Activated CD8-positive, alpha-beta memory T cell treated with anti-CD3 and anti-CD28 coated beads, Interleukin-2, amount 10 ng/mL, durations not matched to agents 7 days and 5 days (primary cell): ENCODE measurements around the gene INSRR. TPM values are rescaled to one million over a fixed set of nuclear protein-coding genes. Genes with fewer than 3 reads are reported as not detected.

Source experiments
- ATAC-seq: fragments of 150-1000 bp; cut with Tn5 transposase; one replicate; pipeline ENCODE4 v1.10.0; 2021; ENCODE audit warnings: moderate library complexity
- CTCF ChIA-PET: fragments of 350-600 bp; sonication (Branson Sonifier 250); formaldehyde crosslinking; loops from one replicate; lab custom pipeline; 2021; ENCODE audit warnings: antibody characterized with exemption; lab: Charles Lee
- DNase-seq: peaks from one replicate; pipeline ENCODE4 v3.0.0-alpha.2; 2020
- H3K27ac Mint-ChIP-seq: one replicate; pipeline ENCODE4 v1.8.0; 2021; ENCODE audit warnings: mild to moderate bottlenecking, mixed read lengths
- H3K27me3 Mint-ChIP-seq: one replicate; pipeline ENCODE4 v1.8.0; 2021; ENCODE audit warnings: mixed read lengths
- H3K36me3 Mint-ChIP-seq: one replicate; pipeline ENCODE4 v1.8.0; 2021; ENCODE audit warnings: mild to moderate bottlenecking, mixed read lengths
- H3K4me1 Mint-ChIP-seq: one replicate; pipeline ENCODE4 v1.8.0; 2021; ENCODE audit warnings: mixed read lengths
- H3K4me3 Mint-ChIP-seq: one replicate; pipeline ENCODE4 v1.8.0; 2021; ENCODE audit warnings: mild to moderate bottlenecking, moderate library complexity, mixed read lengths
- H3K9me3 Mint-ChIP-seq: one replicate; pipeline ENCODE4 v1.8.0; 2022; ENCODE audit warnings: low read depth, mixed read lengths
- total RNA-seq, 2 experiments: library from RNA; stranded (reverse); gene quantifications; one replicate each; pipeline ENCODE4 v1.2.3, GENCODE V29; 2021

The INSRR gene
- total RNA-seq, result under 1 TPM; 0.09 to 0.19 TPM

- peaks cover 40% of the 10 kb centered on the region for H3K4me1 Mint-ChIP-seq
- DNase-seq (no peak), ATAC-seq (no peak)
- peak within 1 kb of the TSS; percentile 72 for H3K4me3 Mint-ChIP-seq
- no peaks in the 10 kb centered on the region for H3K9me3 Mint-ChIP-seq
- no peaks in the 10 kb centered on the region for H3K36me3 Mint-ChIP-seq
- CTCF ChIA-PET, result interaction anchor here (0.8 to 21.5 kb wide), 27 partner anchors 10 to 251 kb away, joined by 3 to 600 read pairs (median 12); partner anchors contain the start of genes HDGF, ISG20L2, METTL25B and MRPL24
- H3K27ac Mint-ChIP-seq, result no peak within 1 kb of the TSS
- H3K27me3 Mint-ChIP-seq, result peaks cover 46% of the 10 kb centered on the region
Measured at GRCh38 chr1:156858959-156859522, at the start of gene INSRR. TSS of gene INSRR (minus strand) at chr1:156859117. CDS start at chr1:156858621, 496 bp downstream.

- Mint-ChIP-seq H3K27ac (no peak overlapping the region), H3K4me1 (no peaks in the 10 kb centered on the region), H3K27me3 (peaks cover 11% of the 10 kb centered on the region), H3K4me3 (no peak overlapping the region), H3K36me3 (no peaks in the 10 kb centered on the region), H3K9me3 (no peaks in the 10 kb centered on the region)
- CTCF ChIA-PET, result no interaction called here
- DNase-seq (no peak), ATAC-seq (no peak)
Measured at GRCh38 chr1:156908541-156908940, 49.6 kb upstream of the INSRR start.

GRCh38 chr1:156906206-156906906 is 47.4 kb upstream of the INSRR start:
- H3K9me3 Mint-ChIP-seq, result no peaks in the 10 kb centered on the region
- H3K4me3 Mint-ChIP-seq, result no peak overlapping the region
- no peaks in the 10 kb centered on the region for H3K36me3 Mint-ChIP-seq
- CTCF ChIA-PET, result interaction anchor here (0.6 kb wide), 1 partner anchor 304 kb away, joined by 3 read pairs; no protein-coding TSS in a partner anchor
- H3K4me1 Mint-ChIP-seq, result no peaks in the 10 kb centered on the region
- DNase-seq (no peak), ATAC-seq (no peak)
- peaks cover 4% of the 10 kb centered on the region for H3K27me3 Mint-ChIP-seq
- H3K27ac Mint-ChIP-seq, result no peak overlapping the region

- ATAC-seq (no peak), DNase-seq (no peak)
- Mint-ChIP-seq H3K27ac (no peak overlapping the region), H3K27me3 (no peaks in the 10 kb centered on the region), H3K4me3 (no peak overlapping the region), H3K9me3 (no peaks in the 10 kb centered on the region), H3K36me3 (no peaks in the 10 kb centered on the region), H3K4me1 (no peaks in the 10 kb centered on the region)
- CTCF ChIA-PET, result no interaction called here
Measured at GRCh38 chr1:156905651-156906050, 46.7 kb upstream of the INSRR start.

GRCh38 chr1:156905176-156905575 is 46.3 kb upstream of the INSRR start:
- no peak for DNase-seq
- no peak for ATAC-seq
- CTCF ChIA-PET, result no interaction called here
- no peaks in the 10 kb centered on the region for H3K36me3 Mint-ChIP-seq
- no peak overlapping the region for H3K4me3 Mint-ChIP-seq
- no peak overlapping the region for H3K27ac Mint-ChIP-seq
- no peaks in the 10 kb centered on the region for H3K4me1 Mint-ChIP-seq
- H3K9me3 Mint-ChIP-seq, result no peaks in the 10 kb centered on the region
- peaks cover 3% of the 10 kb centered on the region for H3K27me3 Mint-ChIP-seq

- H3K9me3 Mint-ChIP-seq, result no peaks in the 10 kb centered on the region
- DNase-seq (no peak), ATAC-seq (no peak)
- no peaks in the 10 kb centered on the region for H3K36me3 Mint-ChIP-seq
- no peaks in the 10 kb centered on the region for H3K4me1 Mint-ChIP-seq
- peaks cover 6% of the 10 kb centered on the region for H3K27me3 Mint-ChIP-seq
- H3K4me3 Mint-ChIP-seq, result no peak overlapping the region
- H3K27ac Mint-ChIP-seq, result no peak overlapping the region
- CTCF ChIA-PET, result no interaction called here
Measured at GRCh38 chr1:156904187-156904959, 45.5 kb upstream of the INSRR start.

- Mint-ChIP-seq H3K4me1 (peaks cover 2% of the 10 kb centered on the region), H3K27ac (no peak overlapping the region), H3K9me3 (no peaks in the 10 kb centered on the region), H3K36me3 (no peaks in the 10 kb centered on the region), H3K27me3 (peaks cover 13% of the 10 kb centered on the region), H3K4me3 (no peak overlapping the region)
- no peak for DNase-seq
- CTCF ChIA-PET, result no interaction called here
- ATAC-seq, result no peak
Measured at GRCh38 chr1:156903328-156904091, 44.6 kb upstream of the INSRR start.

- CTCF ChIA-PET, result interaction anchor here (2.1 to 5.0 kb wide), 2 partner anchors 11 to 213 kb away, joined by 5 to 24 read pairs; no protein-coding TSS in a partner anchor
- peaks cover 10% of the 10 kb centered on the region for H3K4me1 Mint-ChIP-seq
Measured at GRCh38 chr1:156901966-156902915, 43.3 kb upstream of the INSRR start.

GRCh38 chr1:156901590-156901900 is 42.6 kb upstream of the INSRR start:
- peaks cover 25% of the 10 kb centered on the region for H3K27me3 Mint-ChIP-seq

More at GRCh38 chr1:156901966-156902915, 43.3 kb upstream of the INSRR start:
- H3K36me3 Mint-ChIP-seq, result no peaks in the 10 kb centered on the region
- H3K4me3 Mint-ChIP-seq, result no peak overlapping the region
- H3K27me3 Mint-ChIP-seq, result peaks cover 22% of the 10 kb centered on the region
- H3K27ac Mint-ChIP-seq, result no peak overlapping the region
- DNase-seq (no peak), ATAC-seq (no peak)
- H3K9me3 Mint-ChIP-seq, result no peaks in the 10 kb centered on the region

GRCh38 chr1:156900896-156901589 is 42.1 kb upstream of the INSRR start:
- DNase-seq, result no peak
- Mint-ChIP-seq H3K9me3 (no peaks in the 10 kb centered on the region), H3K27ac (no peak overlapping the region), H3K27me3 (peaks cover 28% of the 10 kb centered on the region), H3K4me1 (peaks cover 10% of the 10 kb centered on the region), H3K36me3 (no peaks in the 10 kb centered on the region), H3K4me3 (no peak overlapping the region)
- ATAC-seq, result no peak
- CTCF ChIA-PET, result interaction anchor here (0.9 to 5.0 kb wide), 4 partner anchors 10 to 212 kb away, joined by 3 to 24 read pairs (median 4); no protein-coding TSS in a partner anchor

More at GRCh38 chr1:156901590-156901900, 42.6 kb upstream of the INSRR start:
- ATAC-seq (no peak), DNase-seq (no peak)
- CTCF ChIA-PET, result interaction anchor here (1.0 to 5.0 kb wide), 3 partner anchors 10 to 212 kb away, joined by 4 to 24 read pairs (median 5); no protein-coding TSS in a partner anchor
- Mint-ChIP-seq H3K27ac (no peak overlapping the region), H3K9me3 (no peaks in the 10 kb centered on the region), H3K4me1 (peaks cover 10% of the 10 kb centered on the region), H3K4me3 (no peak overlapping the region), H3K36me3 (no peaks in the 10 kb centered on the region)

- no peak for ATAC-seq
- H3K27ac Mint-ChIP-seq, result no peak overlapping the region
- H3K9me3 Mint-ChIP-seq, result no peaks in the 10 kb centered on the region
- CTCF ChIA-PET, result interaction anchor here (0.9 to 5.0 kb wide), 5 partner anchors 9 to 211 kb away, joined by 3 to 24 read pairs (median 7); no protein-coding TSS in a partner anchor
- DNase-seq, result no peak
- H3K4me1 Mint-ChIP-seq, result peaks cover 10% of the 10 kb centered on the region
- no peak overlapping the region for H3K4me3 Mint-ChIP-seq
- peaks cover 36% of the 10 kb centered on the region for H3K27me3 Mint-ChIP-seq
- H3K36me3 Mint-ChIP-seq, result no peaks in the 10 kb centered on the region
Measured at GRCh38 chr1:156899956-156900718, 41.2 kb upstream of the INSRR start.
